Endodermal cell (in vitro differentiated cells): ENCODE data around the gene ETV6. TPM values are rescaled to one million over a fixed set of nuclear protein-coding genes. Genes with fewer than 3 reads are reported as not detected.

Experiments
- DNase-seq: peaks from one replicate; pipeline ENCODE4 v3.0.0-alpha.2; 2017
- H3K27ac ChIP-seq: 2 replicates; pipeline ENCODE4 v1.5.1; 2013; ENCODE audit warnings: mild to moderate bottlenecking, low read depth, low read length, moderate library complexity
- H3K27me3 ChIP-seq: 2 replicates; pipeline ENCODE4 v1.6.1; 2013; ENCODE audit warnings: mild to moderate bottlenecking, low read length, moderate library complexity; ENCODE audit not compliant: insufficient read depth, control insufficient read depth, poor library complexity, severe bottlenecking
- H3K36me3 ChIP-seq: 2 replicates; pipeline ENCODE4 v1.7.0; 2013; ENCODE audit warnings: mild to moderate bottlenecking, low read length, moderate library complexity; ENCODE audit not compliant: control insufficient read depth, insufficient read depth
- H3K4me1 ChIP-seq: one replicate; pipeline ENCODE4 v1.7.0; 2013; ENCODE audit warnings: low read length; ENCODE audit not compliant: control insufficient read depth, insufficient read depth
- H3K4me3 ChIP-seq: 2 replicates; pipeline ENCODE4 v1.5.1; 2013; ENCODE audit warnings: mild to moderate bottlenecking, low read length, moderate library complexity
- H3K9ac ChIP-seq: 2 replicates; pipeline ENCODE4 v1.6.1; 2013; ENCODE audit warnings: mild to moderate bottlenecking, low read length, moderate library complexity; ENCODE audit not compliant: poor library complexity, severe bottlenecking; ENCODE audit errors: extremely low read depth
- H3K9me3 ChIP-seq: 2 replicates; pipeline ENCODE4 v1.6.1; 2013; ENCODE audit warnings: mild to moderate bottlenecking, low read length, moderate library complexity; ENCODE audit not compliant: control insufficient read depth
- H3K27ac Mint-ChIP-seq: 2 replicates; pipeline ENCODE4 v1.8.0; 2020; ENCODE audit warnings: mixed read lengths
- H3K27me3 Mint-ChIP-seq: 2 replicates; pipeline ENCODE4 v1.8.0; 2021; ENCODE audit warnings: mild to moderate bottlenecking, mixed read lengths; ENCODE audit not compliant: insufficient read depth
- H3K36me3 Mint-ChIP-seq: 2 replicates; pipeline ENCODE4 v1.8.0; 2020; ENCODE audit warnings: low read depth, mixed read lengths
- H3K4me1 Mint-ChIP-seq: 2 replicates; pipeline ENCODE4 v1.8.0; 2020; ENCODE audit warnings: mixed read lengths
- H3K4me3 Mint-ChIP-seq: 2 replicates; pipeline ENCODE4 v1.8.0; 2020; ENCODE audit warnings: mild to moderate bottlenecking, moderate library complexity, mixed read lengths
- H3K9me3 Mint-ChIP-seq: 2 replicates; pipeline ENCODE4 v1.8.0; 2020; ENCODE audit warnings: mild to moderate bottlenecking, mixed read lengths
- CTCF ChIP-seq: fragments of 200-600 bp; sonication (generic); conservative IDR thresholded peaks from 2 replicates; pipeline ENCODE4 v1.5.0; 2021; ENCODE audit warnings: antibody characterized with exemption, mild to moderate bottlenecking
- WGBS, 2 experiments: methylation state at CpG; one replicate each; pipeline versions ENCODE4 v1.1.5 to v1.1.7; 2013; ENCODE audit warnings: missing lambda C conversion rate in 2 of 2, mixed read lengths in 1 of 2; ENCODE audit not compliant: insufficient coverage in 1 of 2, insufficient read length in 1 of 2; 5-methylcytosine and 5-hydroxymethylcytosine counted together
- total RNA-seq, 2 donors: library from RNA; stranded (reverse); fragmentation: NEBNext Ultra II Directional in 1 of 2; extraction: Animal tissue kit (Norgen Biotek cat#: 25700) in 1 of 2; gene quantifications; 2 replicates in 1 of 2; 3 replicates in 1 of 2; pipeline ENCODE4 v1.2.1, GENCODE V29; 2021

The ETV6 gene
- total RNA-seq, 2 donors from 2014 or later = 9.3 to 22.1 TPM

DNA sequence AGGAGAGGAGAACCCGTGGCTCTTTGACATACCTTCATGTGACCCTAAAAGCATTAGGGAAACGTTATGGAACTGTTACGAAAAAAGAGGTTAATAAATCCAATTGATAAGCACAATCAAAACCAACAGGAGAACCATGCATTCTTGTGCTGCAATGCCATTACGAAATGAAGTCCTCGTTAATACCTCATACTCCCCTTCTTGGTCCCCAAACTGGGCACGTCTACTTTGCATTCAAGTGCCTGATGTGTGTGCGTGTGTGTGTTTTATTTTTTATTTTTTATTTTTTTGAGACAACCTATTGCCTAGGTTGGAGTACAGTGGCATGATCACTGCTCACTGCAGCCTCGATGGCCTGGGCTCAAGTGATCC, 150.0 kb downstream of the ETV6 start:
- WGBS, 2 experiments = 89 to 93% methylated on average over 5 to 8 of the region's 8 CpGs
- H3K4me1 ChIP-seq = peaks cover 10% of the 10 kb centered on the region
- H3K4me1 Mint-ChIP-seq = peaks cover 24% of the 10 kb centered on the region

GRCh38 chr12:11801643-11802042, 152.2 kb downstream of the ETV6 start:
- Histone ChIP-seq H3K36me3 (no peaks in the 10 kb centered on the region), H3K27ac (no peak overlapping the region), H3K27me3 (no peaks in the 10 kb centered on the region), H3K9ac (no peak overlapping the region), H3K4me3 (no peak overlapping the region), H3K4me1 (no peaks in the 10 kb centered on the region), H3K9me3 (peaks cover 10% of the 10 kb centered on the region)
- Mint-ChIP-seq H3K9me3 (peaks cover 2% of the 10 kb centered on the region), H3K4me1 (peaks cover 14% of the 10 kb centered on the region), H3K27ac (no peak overlapping the region), H3K27me3 (no peaks in the 10 kb centered on the region), H3K4me3 (no peak overlapping the region), H3K36me3 (peaks cover 7% of the 10 kb centered on the region)
- DNase-seq = no peak
- WGBS, 2 experiments = 73 to 100% methylated on average over 2 to 5 of the region's 5 CpGs
- no peak for TF ChIP-seq CTCF

More for the DNA sequence above, 150.0 kb downstream of the ETV6 start:
- no peak for DNase-seq
- TF ChIP-seq CTCF = no peak
- Mint-ChIP-seq H3K9me3 (peaks cover 2% of the 10 kb centered on the region), H3K4me3 (no peak overlapping the region), H3K27ac (no peak overlapping the region), H3K27me3 (no peaks in the 10 kb centered on the region), H3K36me3 (peaks cover 6% of the 10 kb centered on the region)
- no peaks in the 10 kb centered on the region for H3K27me3 ChIP-seq
- H3K9me3 ChIP-seq = peaks cover 10% of the 10 kb centered on the region
- no peak overlapping the region for H3K9ac ChIP-seq
- H3K36me3 ChIP-seq = no peaks in the 10 kb centered on the region
- H3K4me3 ChIP-seq = no peak overlapping the region
- no peak overlapping the region for H3K27ac ChIP-seq

- H3K27ac Mint-ChIP-seq = no peak overlapping the region
- no peak overlapping the region for H3K4me3 Mint-ChIP-seq
These were observed 154.7 kb downstream of the ETV6 start for GRCh38 chr12:11804130-11804529.

More at GRCh38 chr12:11804130-11804529, 154.7 kb downstream of the ETV6 start:
- Mint-ChIP-seq H3K4me1 (peaks cover 7% of the 10 kb centered on the region), H3K36me3 (peaks cover 11% of the 10 kb centered on the region), H3K27me3 (no peaks in the 10 kb centered on the region), H3K9me3 (peaks cover 2% of the 10 kb centered on the region)
- Histone ChIP-seq H3K27ac (no peak overlapping the region), H3K27me3 (no peaks in the 10 kb centered on the region), H3K4me3 (peak overlapping the region; percentile 24), H3K9ac (no peak overlapping the region), H3K4me1 (no peaks in the 10 kb centered on the region), H3K36me3 (no peaks in the 10 kb centered on the region), H3K9me3 (peaks cover 10% of the 10 kb centered on the region)
- WGBS, 2 experiments = 97 to 100% methylated on average over 1 of the region's 1 CpG
- DNase-seq = no peak
- no peak for TF ChIP-seq CTCF
